Activated B cell treated with CpG ODN at 0.5 μM for 24 hours (primary cell): ENCODE data around the gene KCNJ10. TPM values are rescaled to one million over a fixed set of nuclear protein-coding genes. Genes with fewer than 3 reads are reported as not detected.

ENCODE experiments used
- ATAC-seq: fragments of 200-7000 bp; cut with Tn5 transposase; one replicate; pipeline ENCODE4 v1.10.0; 2021; ENCODE audit warnings: low read depth, mild to moderate bottlenecking, moderate library complexity
- CTCF ChIA-PET: fragments of 350-600 bp; sonication (Branson Sonifier 250); formaldehyde crosslinking; loops from one replicate; lab custom pipeline; 2021; ENCODE audit warnings: antibody characterized with exemption; lab: Charles Lee
- POLR2A ChIA-PET: fragments of 350-600 bp; sonication (Branson Sonifier 250); formaldehyde crosslinking; loops from one replicate; lab custom pipeline; 2021; ENCODE audit warnings: antibody characterized with exemption; lab: Charles Lee
- DNase-seq: peaks from one replicate; pipeline ENCODE4 v3.0.0; 2022
- H3K27ac Mint-ChIP-seq: one replicate; pipeline ENCODE4 v1.8.0; 2020; ENCODE audit warnings: mixed read lengths
- H3K27me3 Mint-ChIP-seq: one replicate; pipeline ENCODE4 v1.8.0; 2021; ENCODE audit warnings: mixed read lengths
- H3K36me3 Mint-ChIP-seq: one replicate; pipeline ENCODE4 v1.8.0; 2021; ENCODE audit warnings: low read depth, mixed read lengths
- H3K4me1 Mint-ChIP-seq: one replicate; pipeline ENCODE4 v1.8.0; 2021; ENCODE audit warnings: mixed read lengths
- H3K4me3 Mint-ChIP-seq: one replicate; pipeline ENCODE4 v1.8.0; 2020; ENCODE audit warnings: mild to moderate bottlenecking, mixed read lengths
- H3K9me3 Mint-ChIP-seq: one replicate; pipeline ENCODE4 v1.8.0; 2020; ENCODE audit warnings: mixed read lengths
- intact Hi-C: fragments of 100-400 bp; cut with micrococcal nuclease; formaldehyde crosslinking; loops from one replicate; pipeline ENCODE4 v1.15.1; 2024
- total RNA-seq: library from RNA; stranded (reverse); gene quantifications from 2 replicates; pipeline ENCODE4 v1.2.3, GENCODE V29; 2022
- TF ChIP-seq, protein P1 (sequence below): fragments of 200-600 bp; IDR thresholded peaks from one replicate; pipeline ENCODE4 v1.8.0; 2022; ENCODE audit warnings: antibody characterized with exemption, mild to moderate bottlenecking

The KCNJ10 gene
- total RNA-seq, 1 donor from 2014 or later, result not detected

DNA sequence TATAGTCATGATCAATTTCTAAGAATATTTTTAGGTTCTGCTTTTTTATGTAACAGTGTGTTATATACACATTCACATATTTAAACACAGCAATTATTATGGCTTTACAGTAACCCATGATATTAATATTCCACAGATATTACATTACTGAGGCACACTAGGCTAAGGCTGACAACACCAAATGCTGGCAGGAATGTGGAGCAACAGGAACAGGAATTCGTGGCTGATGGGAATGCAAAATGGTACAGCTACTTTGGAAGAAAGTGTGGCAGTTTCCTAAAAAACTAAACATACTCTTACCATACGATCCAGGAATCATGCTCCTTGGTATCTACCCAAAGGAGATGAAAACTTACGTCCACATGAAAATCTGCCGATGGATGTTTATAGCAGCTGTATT, 9.5 kb upstream of the KCNJ10 start:
- H3K27me3 Mint-ChIP-seq, result peaks cover 51% of the 10 kb centered on the region
- TF ChIP-seq, protein P1, sequence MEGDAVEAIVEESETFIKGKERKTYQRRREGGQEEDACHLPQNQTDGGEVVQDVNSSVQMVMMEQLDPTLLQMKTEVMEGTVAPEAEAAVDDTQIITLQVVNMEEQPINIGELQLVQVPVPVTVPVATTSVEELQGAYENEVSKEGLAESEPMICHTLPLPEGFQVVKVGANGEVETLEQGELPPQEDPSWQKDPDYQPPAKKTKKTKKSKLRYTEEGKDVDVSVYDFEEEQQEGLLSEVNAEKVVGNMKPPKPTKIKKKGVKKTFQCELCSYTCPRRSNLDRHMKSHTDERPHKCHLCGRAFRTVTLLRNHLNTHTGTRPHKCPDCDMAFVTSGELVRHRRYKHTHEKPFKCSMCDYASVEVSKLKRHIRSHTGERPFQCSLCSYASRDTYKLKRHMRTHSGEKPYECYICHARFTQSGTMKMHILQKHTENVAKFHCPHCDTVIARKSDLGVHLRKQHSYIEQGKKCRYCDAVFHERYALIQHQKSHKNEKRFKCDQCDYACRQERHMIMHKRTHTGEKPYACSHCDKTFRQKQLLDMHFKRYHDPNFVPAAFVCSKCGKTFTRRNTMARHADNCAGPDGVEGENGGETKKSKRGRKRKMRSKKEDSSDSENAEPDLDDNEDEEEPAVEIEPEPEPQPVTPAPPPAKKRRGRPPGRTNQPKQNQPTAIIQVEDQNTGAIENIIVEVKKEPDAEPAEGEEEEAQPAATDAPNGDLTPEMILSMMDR, result no peak
- peaks cover 10% of the 10 kb centered on the region for H3K4me1 Mint-ChIP-seq
- ChIA-PET CTCF (interaction anchor here (0.9 to 2.2 kb wide), 6 partner anchors 8 to 173 kb away, joined by 3 to 16 read pairs (median 4); no protein-coding TSS in a partner anchor), POLR2A (no interaction called here)
- no peaks in the 10 kb centered on the region for H3K9me3 Mint-ChIP-seq
- ATAC-seq (no peak), DNase-seq (no peak)
- no peaks in the 10 kb centered on the region for H3K36me3 Mint-ChIP-seq
- H3K27ac Mint-ChIP-seq, result no peak overlapping the region
- intact Hi-C loops, result loop anchor here (10.0 kb wide), 1 partner anchor 255 kb away; the partner anchor contains the start of gene SLAMF8
- no peak overlapping the region for H3K4me3 Mint-ChIP-seq

DNA sequence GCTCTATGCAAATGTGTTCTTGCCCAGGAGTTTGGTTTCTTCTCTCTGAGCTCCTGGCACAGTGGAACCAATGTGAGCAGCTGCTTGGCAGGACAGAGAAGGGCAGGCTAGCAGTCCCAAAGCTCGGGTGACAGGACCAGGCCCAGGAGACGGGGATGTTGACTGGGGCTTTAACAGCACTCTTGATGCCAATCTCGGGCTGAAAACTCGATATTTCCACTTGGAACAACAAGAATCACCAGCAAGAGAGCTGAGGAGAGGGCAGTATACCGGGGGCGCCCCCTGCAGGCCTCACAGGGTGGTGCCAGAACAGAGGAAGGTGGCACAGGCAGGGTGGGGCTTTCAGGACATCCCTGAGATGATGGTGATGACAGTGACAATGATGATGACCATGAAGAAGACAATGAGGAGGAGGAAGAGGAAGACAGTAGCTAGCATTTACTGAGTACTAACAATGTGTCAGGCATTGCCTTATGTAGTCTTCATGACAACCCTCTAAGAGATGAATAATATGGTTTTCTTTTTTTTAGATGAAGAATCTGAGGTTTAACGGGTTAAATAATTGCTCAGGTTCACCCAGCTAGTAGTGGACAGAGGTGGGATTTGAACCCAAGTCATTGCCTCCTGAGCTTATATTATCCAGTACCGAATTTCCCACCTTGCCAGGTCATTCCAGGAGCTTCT, 8.7 kb upstream of the KCNJ10 start:
- DNase-seq (peak; percentile 33), ATAC-seq (peak; percentile 81)
- Mint-ChIP-seq H3K4me3 (no peak overlapping the region), H3K9me3 (no peaks in the 10 kb centered on the region), H3K4me1 (peaks cover 4% of the 10 kb centered on the region), H3K27me3 (peaks cover 53% of the 10 kb centered on the region), H3K27ac (no peak overlapping the region), H3K36me3 (no peaks in the 10 kb centered on the region)
- TF ChIP-seq, protein P1, result no peak
- intact Hi-C loops, result loop anchor here (10.0 kb wide), 1 partner anchor 254 kb away; the partner anchor contains the start of gene SLAMF8
- CTCF ChIA-PET, result interaction anchor here (0.8 to 2.2 kb wide), 11 partner anchors 9 to 113 kb away, joined by 3 to 16 read pairs (median 5); partner anchors contain the start of gene KCNJ10
- POLR2A ChIA-PET, result interaction anchor here (0.5 to 0.6 kb wide), 2 partner anchors 129 to 907 kb away, joined by 3 read pairs; no protein-coding TSS in a partner anchor

DNA sequence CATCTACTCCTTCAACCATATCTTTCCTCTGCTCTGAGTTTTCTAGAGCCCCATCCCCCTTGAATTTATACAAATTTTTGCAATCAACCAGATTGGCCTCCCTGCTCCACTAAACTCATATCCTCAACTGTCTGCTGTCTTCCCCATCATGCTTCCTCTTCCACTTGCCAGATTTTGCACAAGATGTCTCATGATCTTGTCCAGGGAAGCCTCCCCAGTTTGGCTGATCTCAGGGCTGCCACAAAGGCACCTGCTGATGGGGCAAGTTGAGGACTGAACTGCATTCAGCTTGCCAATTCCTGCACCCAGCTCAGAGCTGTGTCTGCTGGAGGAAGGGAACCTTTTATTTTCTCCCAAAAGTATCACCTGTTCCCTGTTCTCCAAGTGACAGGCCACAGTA, 7.5 kb upstream of the KCNJ10 start:
- Mint-ChIP-seq H3K4me1 (peaks cover 2% of the 10 kb centered on the region), H3K36me3 (no peaks in the 10 kb centered on the region), H3K4me3 (no peak overlapping the region), H3K27ac (no peak overlapping the region), H3K9me3 (no peaks in the 10 kb centered on the region), H3K27me3 (peaks cover 50% of the 10 kb centered on the region)
- intact Hi-C loops, result loop anchor here (10.0 kb wide), 1 partner anchor 253 kb away; the partner anchor contains the start of gene SLAMF8
- ATAC-seq, result no peak
- DNase-seq, result no peak
- TF ChIP-seq, protein P1, result no peak
- POLR2A ChIA-PET, result interaction anchor here (0.6 kb wide), 3 partner anchors 120 to 1090 kb away, joined by 3 to 14 read pairs (median 3); no protein-coding TSS in a partner anchor
- CTCF ChIA-PET, result interaction anchor here (1.1 to 2.8 kb wide), 6 partner anchors 9 to 45 kb away, joined by 4 to 16 read pairs (median 6); no protein-coding TSS in a partner anchor

DNA sequence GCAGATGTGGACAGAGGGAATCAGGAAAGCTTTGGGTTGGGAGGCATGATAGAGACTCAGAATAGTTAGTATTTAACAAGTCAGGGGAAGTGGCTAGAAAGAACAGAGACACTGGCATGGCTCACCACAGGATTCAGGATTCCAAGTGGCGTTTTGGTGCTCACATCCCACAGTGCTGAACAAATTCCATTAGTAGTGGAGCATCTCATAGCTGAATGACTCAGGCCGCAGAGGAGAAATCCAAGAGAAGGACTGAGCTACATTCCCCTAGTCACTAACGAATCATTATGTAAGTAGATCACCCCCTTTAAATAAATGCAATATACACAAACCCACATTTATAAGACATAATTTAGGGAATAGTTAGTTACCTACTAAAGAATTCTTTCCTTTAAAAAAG, 6.3 kb upstream of the KCNJ10 start:
- intact Hi-C loops, result loop anchor here (10.0 kb wide), 1 partner anchor 251 kb away; the partner anchor contains the start of gene SLAMF8
- H3K27me3 Mint-ChIP-seq, result peaks cover 52% of the 10 kb centered on the region
- ATAC-seq, result no peak
- H3K27ac Mint-ChIP-seq, result no peak overlapping the region
- TF ChIP-seq, protein P1, result no peak
- ChIA-PET CTCF (interaction anchor here (2.8 kb wide), 1 partner anchor 10 kb away, joined by 7 read pairs; no protein-coding TSS in a partner anchor), POLR2A (no interaction called here)
- H3K9me3 Mint-ChIP-seq, result no peaks in the 10 kb centered on the region
- H3K4me1 Mint-ChIP-seq, result peaks cover 2% of the 10 kb centered on the region
- no peak for DNase-seq
- no peaks in the 10 kb centered on the region for H3K36me3 Mint-ChIP-seq
- no peak overlapping the region for H3K4me3 Mint-ChIP-seq

DNA sequence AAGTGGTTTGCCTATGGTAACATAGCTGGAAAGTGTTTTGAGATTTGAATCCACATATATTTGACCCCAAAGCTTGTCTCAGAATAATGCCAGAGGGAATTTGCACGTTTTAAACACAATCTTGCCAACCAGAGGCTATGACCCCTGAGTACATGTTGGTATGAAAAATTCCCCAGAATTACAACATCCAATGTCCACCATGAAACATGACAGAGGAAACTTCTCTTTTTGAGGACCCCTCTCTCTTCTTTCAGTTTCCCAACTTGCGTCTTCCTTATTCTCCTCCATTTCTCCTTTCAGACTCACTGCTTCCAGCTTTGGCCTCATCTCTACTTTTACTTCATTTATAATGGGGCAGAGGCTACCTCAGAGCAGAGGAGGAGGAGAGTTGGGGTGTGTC, 5.9 kb upstream of the KCNJ10 start:
- Mint-ChIP-seq H3K4me1 (peaks cover 2% of the 10 kb centered on the region), H3K4me3 (no peak overlapping the region), H3K27ac (no peak overlapping the region), H3K36me3 (no peaks in the 10 kb centered on the region), H3K9me3 (no peaks in the 10 kb centered on the region), H3K27me3 (peaks cover 49% of the 10 kb centered on the region)
- no peak for ATAC-seq
- DNase-seq, result no peak
- ChIA-PET CTCF (interaction anchor here (2.8 kb wide), 1 partner anchor 10 kb away, joined by 7 read pairs; no protein-coding TSS in a partner anchor), POLR2A (no interaction called here)
- TF ChIP-seq, protein P1, result no peak
- intact Hi-C loops, result loop anchor here (10.0 kb wide), 1 partner anchor 251 kb away; the partner anchor contains the start of gene SLAMF8
